Lower lobe of right lung (tissue), 2 donors: ENCODE results near the gene NAALADL2. TPM values are rescaled to one million over a fixed set of nuclear protein-coding genes. Genes with fewer than 3 reads are reported as not detected.
"Not testable (repeated sequence)": the region's sequence is repeated elsewhere in the genome, so short reads cannot be mapped to it uniquely, and the experiment has no call there.

Experiments used
- ATAC-seq, 2 donors: fragments of 200-7000 bp; cut with Tn5 transposase; one replicate each; pipeline ENCODE4 v1.9.1; 2020 to 2022; ENCODE audit warnings: mild to moderate bottlenecking in 2 of 2, moderate library complexity in 2 of 2
- DNase-seq: peaks from one replicate; pipeline ENCODE4 v3.0.0-alpha.2; 2020
- H3K27ac ChIP-seq: fragments of 200-600 bp; one replicate; pipeline ENCODE4 v1.8.0; 2022
- H3K27me3 ChIP-seq: fragments of 200-600 bp; one replicate; pipeline ENCODE4 v1.8.0; 2022; ENCODE audit warnings: low read depth
- H3K36me3 ChIP-seq: fragments of 200-600 bp; one replicate; pipeline ENCODE4 v1.8.0; 2022; ENCODE audit warnings: mild to moderate bottlenecking
- H3K4me1 ChIP-seq: fragments of 200-600 bp; one replicate; pipeline ENCODE4 v1.8.0; 2022
- H3K4me3 ChIP-seq: fragments of 200-600 bp; one replicate; pipeline ENCODE4 v1.8.0; 2022; ENCODE audit warnings: mild to moderate bottlenecking
- H3K9me3 ChIP-seq: fragments of 200-600 bp; one replicate; pipeline ENCODE4 v1.8.0; 2022
- intact Hi-C: fragments of 100-400 bp; cut with DNase I; formaldehyde crosslinking; loops from one replicate; pipeline ENCODE4 v1.11.0; 2022
- total RNA-seq: library from RNA; stranded (reverse); fragmentation: NEBNext Ultra II Directional; extraction: Animal tissue kit (Norgen Biotek cat#: 25700); gene quantifications from one replicate; pipeline ENCODE4 v1.2.1, GENCODE V29; 2021
- TF ChIP-seq, protein P1 (sequence below): fragments of 200-600 bp; IDR thresholded peaks from one replicate; pipeline ENCODE4 v1.8.0; 2022; ENCODE audit warnings: antibody characterized with exemption, mild to moderate bottlenecking
- donor health status: DM: no; HTN: yes; CAD: no; lungs with severe emphysema.

NAALADL2 gene
- total RNA-seq, 1 donor from 2014 or later, result 9.8 TPM

- Histone ChIP-seq H3K27ac (no peak overlapping the region), H3K4me1 (no peaks in the 10 kb centered on the region), H3K27me3 (no peaks in the 10 kb centered on the region), H3K36me3 (no peaks in the 10 kb centered on the region), H3K9me3 (no peaks in the 10 kb centered on the region), H3K4me3 (no peak overlapping the region)
- TF ChIP-seq, protein P1, sequence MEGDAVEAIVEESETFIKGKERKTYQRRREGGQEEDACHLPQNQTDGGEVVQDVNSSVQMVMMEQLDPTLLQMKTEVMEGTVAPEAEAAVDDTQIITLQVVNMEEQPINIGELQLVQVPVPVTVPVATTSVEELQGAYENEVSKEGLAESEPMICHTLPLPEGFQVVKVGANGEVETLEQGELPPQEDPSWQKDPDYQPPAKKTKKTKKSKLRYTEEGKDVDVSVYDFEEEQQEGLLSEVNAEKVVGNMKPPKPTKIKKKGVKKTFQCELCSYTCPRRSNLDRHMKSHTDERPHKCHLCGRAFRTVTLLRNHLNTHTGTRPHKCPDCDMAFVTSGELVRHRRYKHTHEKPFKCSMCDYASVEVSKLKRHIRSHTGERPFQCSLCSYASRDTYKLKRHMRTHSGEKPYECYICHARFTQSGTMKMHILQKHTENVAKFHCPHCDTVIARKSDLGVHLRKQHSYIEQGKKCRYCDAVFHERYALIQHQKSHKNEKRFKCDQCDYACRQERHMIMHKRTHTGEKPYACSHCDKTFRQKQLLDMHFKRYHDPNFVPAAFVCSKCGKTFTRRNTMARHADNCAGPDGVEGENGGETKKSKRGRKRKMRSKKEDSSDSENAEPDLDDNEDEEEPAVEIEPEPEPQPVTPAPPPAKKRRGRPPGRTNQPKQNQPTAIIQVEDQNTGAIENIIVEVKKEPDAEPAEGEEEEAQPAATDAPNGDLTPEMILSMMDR, result no peak
- intact Hi-C loops, result no loop called here
- no peak for DNase-seq
- no peak for ATAC-seq
Observed at GRCh38 chr3:175075269-175075668, 216.1 kb downstream of the NAALADL2 start.

DNA sequence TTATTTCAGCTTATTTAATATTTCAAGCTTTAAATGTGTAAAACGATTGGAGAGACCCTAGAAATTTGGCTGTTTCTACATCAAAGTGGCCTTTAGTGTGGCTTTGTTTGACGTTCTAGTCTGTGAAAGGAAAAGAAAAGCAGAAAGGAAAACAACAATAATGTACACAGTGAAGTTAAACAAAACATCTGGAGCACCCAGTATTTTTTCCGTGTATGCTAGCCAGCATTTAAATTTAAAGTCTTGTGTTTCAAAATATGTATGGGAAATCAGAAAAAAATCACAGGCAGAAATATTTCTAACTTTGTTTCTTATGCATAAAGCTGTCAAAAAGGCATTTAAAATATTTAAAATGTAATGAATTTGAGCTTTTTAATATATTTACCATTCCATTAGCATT, 218.1 kb downstream of the NAALADL2 start:
- Histone ChIP-seq H3K36me3 (no peaks in the 10 kb centered on the region), H3K27me3 (no peaks in the 10 kb centered on the region), H3K4me3 (no peak overlapping the region), H3K4me1 (no peaks in the 10 kb centered on the region), H3K9me3 (no peaks in the 10 kb centered on the region), H3K27ac (no peak overlapping the region)
- DNase-seq (no peak), ATAC-seq (no peak)
- intact Hi-C loops, result no loop called here
- TF ChIP-seq, protein P1, result no peak

DNA sequence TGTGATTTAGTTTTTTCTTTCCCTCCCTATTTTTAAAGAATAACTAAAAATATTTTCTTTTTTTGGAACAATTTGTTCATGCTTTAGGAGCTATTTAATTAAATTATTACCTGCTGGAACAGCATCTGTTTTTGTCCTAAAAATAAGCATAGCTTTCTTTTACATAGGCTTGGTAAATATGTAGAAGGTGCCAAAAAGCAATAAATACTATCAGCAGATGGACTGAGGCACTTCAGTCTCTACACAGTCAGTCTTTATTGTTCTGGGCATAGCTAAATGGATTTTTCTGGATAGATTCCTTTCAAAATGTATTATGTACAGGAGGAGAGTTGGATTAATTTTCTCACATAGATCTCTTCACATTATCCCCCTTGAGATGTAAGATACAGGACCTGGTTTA, 223.5 kb downstream of the NAALADL2 start:
- H3K36me3 ChIP-seq, result no peaks in the 10 kb centered on the region
- DNase-seq, result no peak
- H3K27ac ChIP-seq, result no peak overlapping the region
- no peaks in the 10 kb centered on the region for H3K27me3 ChIP-seq
- TF ChIP-seq, protein P1, result no peak
- H3K4me1 ChIP-seq, result no peaks in the 10 kb centered on the region
- intact Hi-C loops, result no loop called here
- no peaks in the 10 kb centered on the region for H3K9me3 ChIP-seq
- no peak overlapping the region for H3K4me3 ChIP-seq
- no peak for ATAC-seq

DNA sequence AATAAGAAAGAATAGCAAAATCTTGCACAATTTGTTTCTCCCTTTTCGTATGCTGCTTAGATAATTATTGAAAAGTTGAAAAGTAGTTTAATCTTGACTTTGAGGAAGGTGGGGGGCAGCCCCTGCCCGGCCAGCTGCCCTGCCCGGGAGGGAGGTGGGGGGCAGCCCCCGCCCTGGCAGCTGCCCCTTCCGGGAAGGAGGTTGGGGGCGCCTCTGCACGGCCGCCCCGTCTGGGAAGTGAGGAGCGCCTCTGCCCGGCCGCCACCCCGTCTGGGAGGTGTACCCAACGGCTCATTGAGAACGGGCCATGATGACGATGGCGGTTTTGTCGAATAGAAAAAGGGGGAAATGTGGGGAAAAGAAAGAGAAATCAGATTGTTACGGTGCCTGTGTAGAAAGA, 228.0 kb downstream of the NAALADL2 start:
- intact Hi-C loops, H3K9me3 ChIP-seq, ATAC-seq, H3K4me1 ChIP-seq, H3K36me3 ChIP-seq, H3K27ac ChIP-seq, DNase-seq, H3K4me3 ChIP-seq, H3K27me3 ChIP-seq: not testable (repeated sequence)

DNA sequence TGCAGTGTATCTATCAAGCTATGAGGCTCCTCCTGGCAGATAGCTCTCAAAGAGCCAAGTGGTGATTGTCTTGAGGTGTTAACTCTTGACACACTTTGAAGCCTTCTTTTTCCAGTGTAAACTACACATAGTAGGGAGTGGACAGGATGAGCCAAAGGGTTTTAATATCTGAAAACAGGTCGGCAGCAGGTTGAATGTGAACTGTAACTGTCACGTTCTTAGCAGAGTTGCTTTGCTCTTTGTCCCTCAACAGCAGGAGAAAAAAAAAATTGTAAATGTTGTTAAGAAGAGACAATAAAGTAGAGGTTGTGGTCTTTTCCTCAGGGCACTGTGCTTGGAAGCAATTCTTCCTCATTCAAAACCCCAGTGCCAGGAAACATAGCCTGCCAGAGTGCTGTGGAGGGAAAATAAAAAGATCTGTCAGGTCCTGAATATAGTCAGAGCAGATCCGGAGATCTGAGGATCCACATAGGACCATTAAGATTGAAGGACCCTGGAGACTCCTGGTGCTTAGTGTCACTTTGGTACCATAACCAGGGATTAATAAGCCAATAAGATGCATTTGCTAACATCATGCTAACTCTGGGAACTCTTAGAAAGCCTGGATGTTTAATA, 229.7 kb downstream of the NAALADL2 start:
- TF ChIP-seq, protein P1, result no peak
- intact Hi-C loops, result no loop called here
- no peaks in the 10 kb centered on the region for H3K36me3 ChIP-seq
- ATAC-seq (no peak), DNase-seq (no peak)
- no peak overlapping the region for H3K27ac ChIP-seq
- no peak overlapping the region for H3K4me3 ChIP-seq
- H3K27me3 ChIP-seq, result no peaks in the 10 kb centered on the region
- no peaks in the 10 kb centered on the region for H3K4me1 ChIP-seq
- no peaks in the 10 kb centered on the region for H3K9me3 ChIP-seq

- DNase-seq (no peak), ATAC-seq (no peak)
- TF ChIP-seq, protein P1, result no peak
- no peaks in the 10 kb centered on the region for H3K9me3 ChIP-seq
- H3K4me1 ChIP-seq, result no peaks in the 10 kb centered on the region
- H3K27ac ChIP-seq, result no peak overlapping the region
- intact Hi-C loops, result no loop called here
- H3K36me3 ChIP-seq, result no peaks in the 10 kb centered on the region
- H3K27me3 ChIP-seq, result no peaks in the 10 kb centered on the region
- H3K4me3 ChIP-seq, result no peak overlapping the region
Observed at GRCh38 chr3:175091426-175092114, 232.4 kb downstream of the NAALADL2 start.
